Measurements from ENCODE around the gene GABRB3. TPM values are rescaled to one million over a fixed set of nuclear protein-coding genes. Genes with fewer than 3 reads are reported as not detected.

The GABRB3 gene
- total and polyA plus RNA-seq, 2 donors (not counting 1 experiment from before 2014, with no cell fraction given) = 0.07 TPM; not detected in 1

- no peaks in the 10 kb centered on the region for H3K79me2 ChIP-seq (ENCODE audit: control insufficient read depth, insufficient read depth, low read length)
- no peaks in the 10 kb centered on the region for H4K20me1 ChIP-seq (ENCODE audit: control insufficient read depth, insufficient read depth, low read length, poor library complexity, severe bottlenecking)
- ChIA-PET POLR2A (no interaction called here), CTCF (no interaction called here)
- Mint-ChIP-seq H3K27ac (no peak overlapping the region), H3K9me3 (ENCODE audit: insufficient read depth) (peaks cover 8% of the 10 kb centered on the region), H3K4me1 (no peaks in the 10 kb centered on the region), H3K4me3 (no peak overlapping the region), H3K27me3 (no peaks in the 10 kb centered on the region)
- H3K36me3 ChIP-seq (replicated peaks in 1 of 2; ENCODE audit: control extremely low read depth in 1 of 2, control insufficient read depth in 1 of 2, extremely low read depth in 1 of 2, insufficient read depth in 2 of 2, low read length in 1 of 2) = no peaks in the 10 kb centered on the region
- H3K4me2 ChIP-seq (replicated peaks; ENCODE audit: low read depth, low read length, poor library complexity, severe bottlenecking) = no peak overlapping the region
- TF ChIP-seq CTCF (IDR thresholded peaks at IDR 0.05) (no peak), EZH2 (IDR thresholded peaks at IDR 0.05; ENCODE audit: borderline replicate concordance, insufficient read depth, low read depth, low read length, poor library complexity, severe bottlenecking) (no peak)
- H3K27ac ChIP-seq (ENCODE audit: low read length in 2 of 2) = no peak overlapping the region
- no peak overlapping the region for H3K9ac ChIP-seq (ENCODE audit: low read length)
- DNase-seq = no peak
- intact Hi-C loops (cut with micrococcal nuclease) = no loop called here
- WGBS (ENCODE audit: insufficient coverage) = 80% methylated on average over 2 of the region's 4 CpGs
- H3K27me3 ChIP-seq (replicated peaks in 1 of 4; ENCODE audit: control extremely low read depth in 1 of 4, control insufficient read depth in 3 of 4, insufficient read depth in 4 of 4, low read length in 3 of 4) = no peaks in the 10 kb centered on the region
- no peaks in the 10 kb centered on the region for H3K4me1 ChIP-seq (ENCODE audit: control insufficient read depth in 2 of 2, insufficient read depth in 2 of 2, low read length in 2 of 2)
- H2AFZ ChIP-seq (ENCODE audit: insufficient read depth, low read depth, low read length, poor library complexity, severe bottlenecking) = no peak overlapping the region
- ATAC-seq (ENCODE audit: low read depth) = no peak
- H3K9me3 ChIP-seq (ENCODE audit: control extremely low read depth in 1 of 3, control insufficient read depth in 2 of 3, insufficient read depth in 1 of 3, low read length in 2 of 3) = peaks cover 0 to 12% (median 1%) of the 10 kb centered on the region in 3 donors
- no peak overlapping the region for H3K4me3 ChIP-seq (ENCODE audit: control extremely low read depth in 1 of 5, extremely low read depth in 1 of 5, insufficient read depth in 1 of 5, low read depth in 2 of 5, low read length in 4 of 5)
These were observed 241.4 kb downstream of the GABRB3 start for GRCh38 chr15:26531489-26531888.

GRCh38 chr15:26525096-26525495 is 247.8 kb downstream of the GABRB3 start:
- no peak for TF ChIP-seq CTCF (IDR thresholded peaks at IDR 0.05)
- WGBS (ENCODE audit: insufficient coverage) = no CpG with 5 or more reads among the region's 2 CpGs
- ChIA-PET CTCF (no interaction called here), POLR2A (no interaction called here)
- no peak for ATAC-seq (ENCODE audit: low read depth)
- Histone ChIP-seq H3K9me3 (ENCODE audit: control extremely low read depth in 1 of 3, control insufficient read depth in 2 of 3, insufficient read depth in 1 of 3, low read length in 2 of 3) (peaks cover 0 to 2% (median 2%) of the 10 kb centered on the region in 3 donors), H3K4me2 (replicated peaks; ENCODE audit: low read depth, low read length, poor library complexity, severe bottlenecking) (no peak overlapping the region), H3K4me3 (ENCODE audit: control extremely low read depth in 1 of 5, extremely low read depth in 1 of 5, insufficient read depth in 1 of 5, low read depth in 2 of 5, low read length in 4 of 5) (no peak overlapping the region), H3K79me2 (ENCODE audit: control insufficient read depth, insufficient read depth, low read length) (no peaks in the 10 kb centered on the region), H3K27ac (ENCODE audit: low read length in 2 of 2) (no peak overlapping the region), H3K9ac (ENCODE audit: low read length) (no peak overlapping the region), H3K36me3 (replicated peaks in 1 of 2; ENCODE audit: control extremely low read depth in 1 of 2, control insufficient read depth in 1 of 2, extremely low read depth in 1 of 2, insufficient read depth in 2 of 2, low read length in 1 of 2) (no peaks in the 10 kb centered on the region), H3K4me1 (ENCODE audit: control insufficient read depth in 2 of 2, insufficient read depth in 2 of 2, low read length in 2 of 2) (no peaks in the 10 kb centered on the region), H3K27me3 (replicated peaks in 1 of 4; ENCODE audit: control extremely low read depth in 1 of 4, control insufficient read depth in 3 of 4, insufficient read depth in 4 of 4, low read length in 3 of 4) (no peaks in the 10 kb centered on the region), H2AFZ (ENCODE audit: insufficient read depth, low read depth, low read length, poor library complexity, severe bottlenecking) (no peak overlapping the region), H4K20me1 (ENCODE audit: control insufficient read depth, insufficient read depth, low read length, poor library complexity, severe bottlenecking) (no peaks in the 10 kb centered on the region)
- Mint-ChIP-seq H3K27me3 (no peaks in the 10 kb centered on the region), H3K27ac (no peak overlapping the region), H3K9me3 (ENCODE audit: insufficient read depth) (peaks cover 7% of the 10 kb centered on the region), H3K4me1 (no peaks in the 10 kb centered on the region), H3K4me3 (no peak overlapping the region)
- DNase-seq = no peak
- intact Hi-C loops (cut with micrococcal nuclease) = no loop called here

All from B cell (primary cell).